PC-3 (cell line): Measurements from ENCODE around the gene UQCC5. TPM values are rescaled to one million over a fixed set of nuclear protein-coding genes. Genes with fewer than 3 reads are reported as not detected.

Source experiments
- ATAC-seq: fragments of 200-7000 bp; cut with Tn5 transposase; 2 replicates; pipeline ENCODE4 v1.9.1; 2020; ENCODE audit warnings: mild to moderate bottlenecking, moderate library complexity
- BruUV-seq: library from RNA; stranded (reverse); fragments of 400-500 nt; replicated peaks from 2 replicates; lab custom pipeline; 2021; lab: Mats Ljungman, UMichigan
- CTCF ChIA-PET: fragments of 300-600 bp; sonication (Branson Sonifier 250); formaldehyde crosslinking; loops from one replicate; lab custom pipeline; 2022; ENCODE audit warnings: antibody characterized with exemption; lab: Charles Lee
- POLR2A ChIA-PET: fragments of 300-600 bp; sonication (Branson Sonifier 250); formaldehyde crosslinking; loops from one replicate; lab custom pipeline; 2022; ENCODE audit warnings: antibody characterized with exemption; ENCODE audit not compliant: unreplicated experiment; lab: Charles Lee
- DNase-seq: peaks from one replicate; pipeline ENCODE4 v3.0.0-alpha.2; 2015
- H2AFZ ChIP-seq: fragments of 300-600 bp; sonication (generic); 2 replicates; pipeline ENCODE4 v1.6.0; 2016; ENCODE audit warnings: antibody characterized with exemption, low read length
- H3F3A ChIP-seq: fragments of 300-600 bp; sonication (generic); one replicate; pipeline ENCODE4 v1.6.0; 2017; ENCODE audit warnings: antibody characterized with exemption, low read length, control low read depth, mild to moderate bottlenecking; ENCODE audit not compliant: unreplicated experiment
- H3K27ac ChIP-seq: fragments of 300-600 bp; sonication (generic); 2 replicates; pipeline ENCODE4 v1.5.1; 2016; ENCODE audit warnings: mild to moderate bottlenecking, low read length
- H3K27me3 ChIP-seq: fragments of 300-600 bp; sonication (generic); 2 replicates; pipeline ENCODE4 v1.6.1; 2016; ENCODE audit warnings: low read length, mixed read lengths
- H3K36me3 ChIP-seq: fragments of 300-600 bp; sonication (generic); 2 replicates; pipeline ENCODE4 v1.6.1; 2016; ENCODE audit warnings: low read depth, mixed run types, low read length, mixed read lengths
- H3K4me1 ChIP-seq: fragments of 300-600 bp; sonication (generic); 2 replicates; pipeline ENCODE4 v1.5.1; 2016; ENCODE audit warnings: low read length; ENCODE audit not compliant: insufficient read depth
- H3K4me2 ChIP-seq: fragments of 300-600 bp; sonication (generic); 2 replicates; pipeline ENCODE4 v1.6.0; 2016; ENCODE audit warnings: low read length
- H3K4me3 ChIP-seq: fragments of 300-600 bp; sonication (generic); 2 replicates; pipeline ENCODE4 v1.5.1; 2016; ENCODE audit warnings: mild to moderate bottlenecking, low read length, mixed read lengths
- H3K79me2 ChIP-seq: fragments of 300-600 bp; sonication (generic); 2 replicates; pipeline ENCODE4 v1.6.1; 2017; ENCODE audit warnings: low read length, mixed read lengths
- H3K9ac ChIP-seq: fragments of 300-600 bp; sonication (generic); 2 replicates; pipeline ENCODE4 v1.6.0; 2016; ENCODE audit warnings: mild to moderate bottlenecking, low read length
- H3K9me2 ChIP-seq: fragments of 300-600 bp; sonication (generic); replicated peaks from 2 replicates; pipeline ENCODE4 v1.6.1; 2016; ENCODE audit warnings: mixed run types, low read length, mixed read lengths
- H3K9me3 ChIP-seq: fragments of 300-600 bp; sonication (generic); 2 replicates; pipeline ENCODE4 v1.6.1; 2016; ENCODE audit warnings: low read length, mixed read lengths
- H4K20me1 ChIP-seq: fragments of 300-600 bp; sonication (generic); 2 replicates; pipeline ENCODE4 v1.6.1; 2016; ENCODE audit warnings: low read length, mixed read lengths
- CTCF ChIP-seq: fragments of 300-600 bp; sonication (generic); conservative IDR thresholded peaks from 2 replicates; pipeline ENCODE4 v1.5.1; 2017; ENCODE audit warnings: antibody characterized with exemption, low read depth, mild to moderate bottlenecking, low read length
- EZH2 ChIP-seq: fragments of 300-600 bp; sonication (generic); IDR thresholded peaks from one replicate; pipeline ENCODE4 v1.6.1; 2017; ENCODE audit warnings: antibody characterized with exemption, mild to moderate bottlenecking, low read length; ENCODE audit not compliant: unreplicated experiment
- EZH2phosphoT487 ChIP-seq: fragments of 300-600 bp; sonication (generic); IDR thresholded peaks from 2 replicates; pipeline ENCODE4 v1.6.1; 2018; ENCODE audit warnings: mild to moderate bottlenecking, antibody characterized with exemption, low read length, borderline replicate concordance
- intact Hi-C: fragments of 100-400 bp; cut with micrococcal nuclease; formaldehyde crosslinking; loops from 2 replicates; pipeline ENCODE4 v1.9.0; 2023
- total RNA-seq: library from RNA; depleted of rRNA; stranded (reverse); fragments of >200 nt; gene quantifications from 2 replicates; pipeline ENCODE4 v1.2.3, GENCODE V29; 2014

Gene UQCC5
- total RNA-seq, 1 experiment from 2014 or later, result 26.1 TPM

- Histone ChIP-seq H3K27ac (no peak overlapping the region), H3K4me3 (peak overlapping the region; percentile 74), H3F3A (no peaks in the 10 kb centered on the region), H3K36me3 (0 out of 2 replicates have a peak, but pooled peaks cover 5% of the 10 kb centered on the region), H3K9ac (peak overlapping the region; percentile 73), H3K27me3 (no peaks in the 10 kb centered on the region), H3K9me2 (no peaks in the 10 kb centered on the region), H3K79me2 (peaks cover 73% of the 10 kb centered on the region), H3K9me3 (no peaks in the 10 kb centered on the region), H2AFZ (peak overlapping the region; percentile 85), H4K20me1 (peaks cover 26% of the 10 kb centered on the region), H3K4me2 (peak overlapping the region; percentile 89), H3K4me1 (peaks cover 52% of the 10 kb centered on the region)
- ATAC-seq (no peak), DNase-seq (peak; percentile 10)
- ChIA-PET POLR2A (no interaction called here), CTCF (no interaction called here)
- intact Hi-C loops, result loop anchor here (10.0 kb wide), 1 partner anchor 150 kb away; the partner anchor contains the start of genes GNL3 and PBRM1
- no TSS peak for BruUV-seq
- TF ChIP-seq EZH2 (no peak), CTCF (no peak), EZH2phosphoT487 (no peak)
Measured at GRCh38 chr3:52534281-52535183, 1.9 kb upstream of the UQCC5 start.

GRCh38 chr3:52535411-52536111 is 844 bp upstream of the UQCC5 start:
- no peak for TF ChIP-seq EZH2
- no peak for TF ChIP-seq EZH2phosphoT487
- no peak for TF ChIP-seq CTCF
- intact Hi-C loops, result loop anchor here (10.0 kb wide), 1 partner anchor 149 kb away; the partner anchor contains the start of genes GNL3 and PBRM1
- peak overlapping the region; percentile 78 for H2AFZ ChIP-seq
- H3K27ac ChIP-seq, result no peak overlapping the region
- ATAC-seq (no peak), DNase-seq (no peak)
- H4K20me1 ChIP-seq, result peaks cover 26% of the 10 kb centered on the region
- no peaks in the 10 kb centered on the region for H3F3A ChIP-seq
- TSS peak; percentile 40 for BruUV-seq
- no peaks in the 10 kb centered on the region for H3K9me2 ChIP-seq
- H3K79me2 ChIP-seq, result peaks cover 73% of the 10 kb centered on the region
- H3K27me3 ChIP-seq, result no peaks in the 10 kb centered on the region
- peaks cover 9% of the 10 kb centered on the region; the same call in 1 of the 2 replicates for H3K36me3 ChIP-seq
- no peak overlapping the region for H3K9ac ChIP-seq
- ChIA-PET POLR2A (interaction anchor here (0.5 to 0.9 kb wide), 5 partner anchors 34 to 362 kb away, joined by 3 to 5 read pairs (median 4); partner anchors contain the start of gene STIMATE), CTCF (no interaction called here)
- H3K4me3 ChIP-seq, result peak overlapping the region; percentile 56
- no peaks in the 10 kb centered on the region for H3K9me3 ChIP-seq
- H3K4me1 ChIP-seq, result peaks cover 46% of the 10 kb centered on the region
- peak overlapping the region; percentile 83 for H3K4me2 ChIP-seq
